Mesendoderm (in vitro differentiated cells): ENCODE data around the gene LCN6. TPM values are rescaled to one million over a fixed set of nuclear protein-coding genes. Genes with fewer than 3 reads are reported as not detected.
A peak's percentile ranks its signal among the peaks of the same experiment; 100 is the strongest.
"Not testable (repeated sequence)": the region's sequence is repeated elsewhere in the genome, so short reads cannot be mapped to it uniquely, and the experiment has no call there.

Experiments
- DNase-seq: peaks from one replicate; pipeline ENCODE4 v3.0.0; 2013
- H2AK5ac ChIP-seq: 2 replicates; pipeline ENCODE4 v1.6.1; 2013; ENCODE audit warnings: low read length, inconsistent platforms
- H2BK120ac ChIP-seq: 2 replicates; pipeline ENCODE4 v1.6.1; 2013; ENCODE audit warnings: low read depth, mild to moderate bottlenecking, low read length, moderate library complexity, mixed read lengths
- H2BK15ac ChIP-seq: replicated peaks from 2 replicates; pipeline ENCODE4 v1.6.1; 2013; ENCODE audit warnings: low read depth, mild to moderate bottlenecking, moderate library complexity
- H2BK5ac ChIP-seq: 2 replicates; pipeline ENCODE4 v1.6.1; 2013; ENCODE audit warnings: low read length, inconsistent platforms
- H3K18ac ChIP-seq: 2 replicates; pipeline ENCODE4 v1.6.1; 2013; ENCODE audit warnings: mild to moderate bottlenecking, low read length, mixed read lengths
- H3K23ac ChIP-seq: one replicate; pipeline ENCODE4 v1.6.1; 2013; ENCODE audit warnings: low read length
- H3K27ac ChIP-seq: 2 replicates; pipeline ENCODE4 v1.5.1; 2013; ENCODE audit warnings: low read depth, mild to moderate bottlenecking, inconsistent platforms, low read length, moderate library complexity
- H3K27me3 ChIP-seq: 2 replicates; pipeline ENCODE4 v1.6.1; 2013; ENCODE audit warnings: low read length, control low read depth, mild to moderate bottlenecking, inconsistent platforms; ENCODE audit not compliant: insufficient read depth, poor library complexity
- H3K36me3 ChIP-seq: 2 replicates; pipeline ENCODE4 v1.6.1; 2013; ENCODE audit warnings: low read length, inconsistent platforms; ENCODE audit not compliant: control insufficient read depth, insufficient read depth
- H3K4ac ChIP-seq: one replicate; pipeline ENCODE4 v1.6.1; 2013; ENCODE audit warnings: low read depth, mild to moderate bottlenecking, low read length, moderate library complexity
- H3K4me1 ChIP-seq: 2 replicates; pipeline ENCODE4 v1.6.1; 2013; ENCODE audit warnings: low read depth, low read length, inconsistent platforms; ENCODE audit not compliant: control insufficient read depth
- H3K4me2 ChIP-seq: 2 replicates; pipeline ENCODE4 v1.6.1; 2013; ENCODE audit warnings: low read length
- H3K4me3 ChIP-seq: 2 replicates; pipeline ENCODE4 v1.5.1; 2013; ENCODE audit warnings: mild to moderate bottlenecking, low read length
- H3K56ac ChIP-seq: one replicate; pipeline ENCODE4 v1.6.1; 2013; ENCODE audit warnings: low read length
- H3K79me1 ChIP-seq: 2 replicates; pipeline ENCODE4 v1.6.1; 2013; ENCODE audit warnings: low read length, inconsistent platforms
- H3K79me2 ChIP-seq: 2 replicates; pipeline ENCODE4 v1.6.1; 2013; ENCODE audit warnings: mild to moderate bottlenecking, low read length; ENCODE audit not compliant: control insufficient read depth, insufficient read depth
- H3K9ac ChIP-seq: 2 replicates; pipeline ENCODE4 v1.6.1; 2013; ENCODE audit warnings: low read length, inconsistent platforms
- H4K5ac ChIP-seq: one replicate; pipeline ENCODE4 v1.6.1; 2013; ENCODE audit warnings: low read length
- H4K8ac ChIP-seq: one replicate; pipeline ENCODE4 v1.6.1; 2013; ENCODE audit warnings: low read depth, mild to moderate bottlenecking, control low read depth, low read length, moderate library complexity
- WGBS: extraction: QIAGEN DNeasy Blood & Tissue Kit; methylation state at CpG from one replicate; pipeline ENCODE4 v1.1.7; 2013; ENCODE audit warnings: low lambda C conversion rate, missing lambda C conversion rate; ENCODE audit not compliant: insufficient coverage; ENCODE audit errors: extremely low coverage; 5-methylcytosine and 5-hydroxymethylcytosine counted together
- polyA plus RNA-seq, 2 experiments: library from polyadenylated mRNA; stranded (reverse); fragments of 200-250 nt; gene quantifications; one replicate each; pipeline ENCODE4 v1.2.3, GENCODE V29; 2013

LCN6 gene
- polyA plus RNA-seq (2013, experiment 1 of 2), result not detected
- polyA plus RNA-seq (2013, experiment 2 of 2), result not detected

- Histone ChIP-seq H2BK120ac (no peak within 1 kb of the TSS), H3K4me2 (no peak within 1 kb of the TSS), H2BK15ac (no peak within 1 kb of the TSS), H3K79me2 (no peaks in the 10 kb centered on the region), H3K4me1 (no peaks in the 10 kb centered on the region), H3K18ac (no peak within 1 kb of the TSS), H3K4ac (no peak within 1 kb of the TSS), H4K5ac (no peak within 1 kb of the TSS), H3K36me3 (no peaks in the 10 kb centered on the region), H3K27ac (no peak within 1 kb of the TSS), H4K8ac (no peak within 1 kb of the TSS), H2BK5ac (no peak within 1 kb of the TSS), H2AK5ac (no peak within 1 kb of the TSS), H3K23ac (no peak within 1 kb of the TSS), H3K4me3 (no peak within 1 kb of the TSS), H3K27me3 (no peaks in the 10 kb centered on the region), H3K79me1 (no peaks in the 10 kb centered on the region), H3K9ac (no peak within 1 kb of the TSS), H3K56ac (peak within 1 kb of the TSS; percentile 42)
- DNase-seq, result no peak
- no CpG with 5 or more reads among the region's 8 CpGs for WGBS
Measured at GRCh38 chr9:136748201-136748600, at the start of gene LCN6. LCN6 (minus strand) TSS chr9:136748525; CDS start chr9:136748483, 42 bp downstream.

- not testable (repeated sequence) for H3K79me1 ChIP-seq, H3K4me3 ChIP-seq, H3K23ac ChIP-seq, H2BK120ac ChIP-seq, H3K18ac ChIP-seq, H4K8ac ChIP-seq, H3K4ac ChIP-seq, H4K5ac ChIP-seq, H3K36me3 ChIP-seq, H3K4me1 ChIP-seq, H3K4me2 ChIP-seq, H2BK15ac ChIP-seq, H2BK5ac ChIP-seq, H2AK5ac ChIP-seq, H3K79me2 ChIP-seq, H3K27me3 ChIP-seq, H3K9ac ChIP-seq
- DNase-seq, result peak; percentile 89
- WGBS, result no CpG with 5 or more reads among the region's 10 CpGs
- Histone ChIP-seq H3K27ac (peak overlapping the region; percentile 43), H3K56ac (peak overlapping the region; percentile 64)
Measured at GRCh38 chr9:136796775-136797347, 48.5 kb upstream of the LCN6 start.

- no peaks in the 10 kb centered on the region for H3K36me3 ChIP-seq
- H2BK15ac ChIP-seq, result no peak within 1 kb of the TSS
- H2BK5ac ChIP-seq, result no peak within 1 kb of the TSS
- H3K23ac ChIP-seq, result no peak within 1 kb of the TSS
- peak within 1 kb of the TSS; percentile 40 for H3K18ac ChIP-seq
- H3K27ac ChIP-seq, result peak within 1 kb of the TSS; percentile 43
- H3K79me2 ChIP-seq, result no peaks in the 10 kb centered on the region
- no peaks in the 10 kb centered on the region for H3K27me3 ChIP-seq
- DNase-seq, result no peak
- H4K8ac ChIP-seq, result no peak within 1 kb of the TSS
- H3K9ac ChIP-seq, result peak within 1 kb of the TSS; percentile 45
- no peak within 1 kb of the TSS for H2AK5ac ChIP-seq
- no peak within 1 kb of the TSS for H3K4me3 ChIP-seq
- no peak within 1 kb of the TSS for H3K4ac ChIP-seq
- H3K4me1 ChIP-seq, result peaks cover 8% of the 10 kb centered on the region
- no peak within 1 kb of the TSS for H4K5ac ChIP-seq
- peaks cover 2% of the 10 kb centered on the region for H3K79me1 ChIP-seq
- H3K56ac ChIP-seq, result peak within 1 kb of the TSS; percentile 67
- H2BK120ac ChIP-seq, result peak within 1 kb of the TSS; percentile 1
- H3K4me2 ChIP-seq, result no peak within 1 kb of the TSS
- WGBS, result no CpG with 5 or more reads among the region's 5 CpGs
Measured at GRCh38 chr9:136796238-136796774, 48.0 kb upstream of the LCN6 start, which contains the start of gene CCDC183. CCDC183 (plus strand) TSS chr9:136796338; CDS start chr9:136796398, 60 bp downstream.

- Histone ChIP-seq H3K27ac (no peak overlapping the region), H3K79me1 (peaks cover 2% of the 10 kb centered on the region), H3K4ac (no peak overlapping the region), H3K36me3 (no peaks in the 10 kb centered on the region), H2BK5ac (no peak overlapping the region), H3K4me2 (no peak overlapping the region), H3K23ac (no peak overlapping the region), H3K18ac (no peak overlapping the region), H3K27me3 (no peaks in the 10 kb centered on the region), H3K4me1 (peaks cover 6% of the 10 kb centered on the region), H2BK120ac (no peak overlapping the region), H4K8ac (no peak overlapping the region), H3K9ac (no peak overlapping the region), H2AK5ac (no peak overlapping the region), H2BK15ac (no peak overlapping the region), H3K79me2 (no peaks in the 10 kb centered on the region), H3K56ac (no peak overlapping the region), H3K4me3 (no peak overlapping the region), H4K5ac (no peak overlapping the region)
- no CpG with 5 or more reads among the region's 6 CpGs for WGBS
- no peak for DNase-seq
Measured at GRCh38 chr9:136795000-136795348, 46.6 kb upstream of the LCN6 start.

- H3K36me3 ChIP-seq, result no peaks in the 10 kb centered on the region
Measured at GRCh38 chr9:136794281-136794999, 46.1 kb upstream of the LCN6 start.

More at GRCh38 chr9:136794281-136794999, 46.1 kb upstream of the LCN6 start:
- no peak overlapping the region for H3K4ac ChIP-seq
- H2BK15ac ChIP-seq, result no peak overlapping the region
- no peaks in the 10 kb centered on the region for H3K27me3 ChIP-seq
- no peak overlapping the region for H2AK5ac ChIP-seq
- peaks cover 2% of the 10 kb centered on the region for H3K79me1 ChIP-seq
- no peak overlapping the region for H3K27ac ChIP-seq
- WGBS, result no CpG with 5 or more reads among the region's 14 CpGs
- H3K4me3 ChIP-seq, result no peak overlapping the region
- no peak overlapping the region for H3K56ac ChIP-seq
- H2BK5ac ChIP-seq, result no peak overlapping the region
- no peak overlapping the region for H3K18ac ChIP-seq
- H3K23ac ChIP-seq, result no peak overlapping the region
- peaks cover 6% of the 10 kb centered on the region for H3K4me1 ChIP-seq
- H3K9ac ChIP-seq, result no peak overlapping the region
- DNase-seq, result no peak
- H4K5ac ChIP-seq, result no peak overlapping the region
- H2BK120ac ChIP-seq, result no peak overlapping the region
- H4K8ac ChIP-seq, result no peak overlapping the region
- H3K79me2 ChIP-seq, result no peaks in the 10 kb centered on the region
- H3K4me2 ChIP-seq, result no peak overlapping the region
